Hair follicle dermal papilla cell (primary cell): Measurements from ENCODE around the gene SLC16A9. TPM values are rescaled to one million over a fixed set of nuclear protein-coding genes. Genes with fewer than 3 reads are reported as not detected.

Experiments
- total RNA-seq: library from RNA; depleted of rRNA; stranded (reverse); fragments of >200 nt; gene quantifications from 2 replicates; pipeline ENCODE4 v1.2.3, GENCODE V29; 2012

Gene SLC16A9, protein sequence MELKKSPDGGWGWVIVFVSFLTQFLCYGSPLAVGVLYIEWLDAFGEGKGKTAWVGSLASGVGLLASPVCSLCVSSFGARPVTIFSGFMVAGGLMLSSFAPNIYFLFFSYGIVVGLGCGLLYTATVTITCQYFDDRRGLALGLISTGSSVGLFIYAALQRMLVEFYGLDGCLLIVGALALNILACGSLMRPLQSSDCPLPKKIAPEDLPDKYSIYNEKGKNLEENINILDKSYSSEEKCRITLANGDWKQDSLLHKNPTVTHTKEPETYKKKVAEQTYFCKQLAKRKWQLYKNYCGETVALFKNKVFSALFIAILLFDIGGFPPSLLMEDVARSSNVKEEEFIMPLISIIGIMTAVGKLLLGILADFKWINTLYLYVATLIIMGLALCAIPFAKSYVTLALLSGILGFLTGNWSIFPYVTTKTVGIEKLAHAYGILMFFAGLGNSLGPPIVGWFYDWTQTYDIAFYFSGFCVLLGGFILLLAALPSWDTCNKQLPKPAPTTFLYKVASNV
- total RNA-seq, result under 0.01 TPM in 1 of 2 replicates, not detected in the other

DNA sequence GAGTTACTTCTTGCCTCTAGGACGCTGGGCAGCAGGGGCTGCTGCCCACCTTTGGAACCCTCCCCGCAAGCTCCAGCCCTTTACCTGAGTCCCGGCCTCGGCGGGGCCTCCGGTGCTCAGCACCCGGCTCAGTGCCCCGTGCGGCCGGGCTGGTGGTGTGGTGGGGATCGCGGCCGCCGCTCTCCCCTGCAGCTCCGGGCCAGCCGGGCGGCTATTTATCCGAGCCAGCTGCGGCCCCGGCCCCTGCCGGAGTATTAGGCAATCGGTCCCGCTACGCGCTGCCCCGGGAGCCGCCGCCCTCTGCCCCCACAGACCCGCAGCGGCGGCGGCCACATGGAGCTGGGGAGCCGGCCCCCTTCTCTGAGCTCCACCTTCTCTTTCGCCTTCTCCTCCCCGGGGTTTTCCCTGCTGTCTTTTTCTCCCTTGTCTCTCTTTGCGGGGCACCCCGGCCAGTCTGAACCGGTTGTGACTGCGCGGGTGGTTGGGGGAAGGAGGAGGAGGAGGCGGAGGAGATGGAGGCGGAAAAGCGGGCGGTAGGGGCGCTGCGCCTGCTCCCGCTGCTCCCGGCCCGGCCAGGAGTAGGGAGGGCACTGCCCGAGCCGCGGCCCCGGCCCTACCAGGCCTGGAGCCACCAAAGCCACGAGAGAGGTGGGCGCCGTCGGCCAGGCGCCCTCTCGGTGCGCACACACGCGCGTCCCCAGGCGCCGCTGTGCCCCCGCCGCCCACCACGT is at the start of gene SLC16A9:
Gene SLC16A9, minus strand, starts transcription at position 456 of the 731 bp plus-strand sequence. CDS start 25,559 bp downstream, outside the sequence.

GRCh38 chr10:59753267-59753666 is 43.6 kb upstream of the SLC16A9 start, which contains the start of gene MRLN:
Gene MRLN, minus strand, starts transcription at chr10:59753455.

Other genes with a start within 250 kb of the SLC16A9 start
- not detected in 2 replicates for gene MRLN, start 43.6 kb upstream of the SLC16A9 start, total RNA-seq
- gene CCDC6, start 196.7 kb upstream of the SLC16A9 start, total RNA-seq, result 38.7 and 44.3 TPM in 2 replicates